HFFc6 (cell line): ENCODE measurements around the gene SDS. TPM values are rescaled to one million over a fixed set of nuclear protein-coding genes. Genes with fewer than 3 reads are reported as not detected.

Experiments
- DNase-seq: peaks from one replicate; pipeline ENCODE4 v3.0.0-alpha.2; 2018
- H3K27ac Mint-ChIP-seq: 2 replicates; pipeline ENCODE4 v1.8.0; 2020; ENCODE audit warnings: mild to moderate bottlenecking, mixed read lengths
- H3K27me3 Mint-ChIP-seq: 2 replicates; pipeline ENCODE4 v1.8.0; 2021; ENCODE audit warnings: mild to moderate bottlenecking, moderate library complexity, mixed read lengths; ENCODE audit not compliant: insufficient read depth
- H3K36me3 Mint-ChIP-seq: 2 replicates; pipeline ENCODE4 v1.8.0; 2021; ENCODE audit warnings: low read depth, mixed read lengths
- H3K4me1 Mint-ChIP-seq: 2 replicates; pipeline ENCODE4 v1.8.0; 2020; ENCODE audit warnings: low read depth, mixed read lengths
- H3K4me3 Mint-ChIP-seq: 2 replicates; pipeline ENCODE4 v1.8.0; 2020; ENCODE audit warnings: mild to moderate bottlenecking, moderate library complexity, mixed read lengths
- H3K9me3 Mint-ChIP-seq: 2 replicates; pipeline ENCODE4 v1.8.0; 2020; ENCODE audit warnings: mild to moderate bottlenecking, mixed read lengths
- CTCF ChIP-seq: fragments of 200-600 bp; sonication (generic); IDR thresholded peaks from 2 replicates; pipeline ENCODE4 v1.5.0; 2021; ENCODE audit warnings: antibody characterized with exemption, mild to moderate bottlenecking
- total RNA-seq, 6 experiments: library from RNA; stranded (reverse); fragmentation: NEBNext Ultra II Directional; extraction: Animal tissue kit (Norgen Biotek cat#: 25700); gene quantifications; 2 replicates in 1 of 6; 3 replicates in 5 of 6; pipeline ENCODE4 v1.2.3, GENCODE V29; 2021

Gene SDS
- total RNA-seq, 6 experiments from 2014 or later: not detected

- no peaks in the 10 kb centered on the region; the same call in 1 of the 2 replicates for H3K36me3 Mint-ChIP-seq
- no peak overlapping the region for H3K4me3 Mint-ChIP-seq
- H3K4me1 Mint-ChIP-seq: no peaks in the 10 kb centered on the region
- TF ChIP-seq CTCF: no peak
- no peak overlapping the region for H3K27ac Mint-ChIP-seq
- DNase-seq: no peak
- peaks cover 15% of the 10 kb centered on the region for H3K27me3 Mint-ChIP-seq
- H3K9me3 Mint-ChIP-seq: no peaks in the 10 kb centered on the region
Observed at GRCh38 chr12:113396828-113397496, 6.7 kb downstream of the SDS start.

DNA sequence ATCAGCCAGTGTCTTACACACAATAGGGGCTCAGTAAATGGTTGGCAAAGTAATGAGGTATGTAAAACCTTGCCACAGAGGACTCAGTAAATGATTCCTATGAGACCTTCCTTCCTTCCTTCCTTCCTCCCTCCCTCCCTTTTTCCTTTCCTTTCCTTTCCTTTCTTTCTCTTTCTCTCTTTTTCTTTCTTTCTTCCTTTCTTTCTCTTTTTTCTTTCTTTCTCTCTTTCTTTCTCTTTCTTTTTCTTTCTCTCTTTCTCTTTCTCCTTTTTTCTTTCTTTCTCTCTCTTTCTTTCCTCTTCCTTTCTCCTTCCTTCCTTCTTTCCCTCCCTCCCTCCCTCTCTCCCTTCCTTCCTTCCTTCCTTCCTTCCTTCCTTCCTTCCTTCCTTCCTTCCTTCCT, 7.5 kb downstream of the SDS start:
- Mint-ChIP-seq H3K9me3 (no peaks in the 10 kb centered on the region), H3K4me1 (no peaks in the 10 kb centered on the region), H3K27me3 (peaks cover 15% of the 10 kb centered on the region), H3K36me3 (no peaks in the 10 kb centered on the region; the same call in 1 of the 2 replicates), H3K27ac (no peak overlapping the region), H3K4me3 (no peak overlapping the region)
- no peak for DNase-seq
- TF ChIP-seq CTCF: no peak

DNA sequence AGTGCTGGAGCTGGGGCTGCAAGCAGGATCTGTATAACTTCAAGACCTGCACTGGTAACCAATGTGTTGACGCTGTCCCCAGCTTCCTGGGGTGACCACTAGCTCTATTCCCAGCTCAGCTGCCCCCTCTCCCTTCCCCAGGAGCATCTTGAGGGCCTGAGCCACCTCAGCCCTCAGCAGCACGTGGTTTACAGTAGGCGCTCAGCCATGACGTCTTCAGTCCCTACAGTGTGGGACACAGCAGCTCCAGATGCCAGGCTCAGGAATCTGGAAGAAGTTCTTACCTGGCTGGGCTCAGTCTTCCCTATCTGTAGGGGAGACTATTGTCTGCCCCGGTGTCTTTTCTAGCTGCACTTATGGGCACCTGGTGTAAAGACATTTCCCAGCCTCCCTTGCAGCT, 8.6 kb downstream of the SDS start:
- Mint-ChIP-seq H3K36me3 (no peaks in the 10 kb centered on the region; the same call in 1 of the 2 replicates), H3K27ac (no peak overlapping the region), H3K4me3 (no peak overlapping the region), H3K9me3 (no peaks in the 10 kb centered on the region), H3K27me3 (peaks cover 15% of the 10 kb centered on the region), H3K4me1 (no peaks in the 10 kb centered on the region)
- no peak for TF ChIP-seq CTCF
- no peak for DNase-seq

GRCh38 chr12:113393749-113394148, 9.9 kb downstream of the SDS start:
- Mint-ChIP-seq H3K4me1 (no peaks in the 10 kb centered on the region), H3K36me3 (no peaks in the 10 kb centered on the region; the same call in 1 of the 2 replicates), H3K27me3 (peaks cover 9% of the 10 kb centered on the region), H3K27ac (no peak overlapping the region), H3K4me3 (no peak overlapping the region), H3K9me3 (no peaks in the 10 kb centered on the region)
- no peak for TF ChIP-seq CTCF
- DNase-seq: no peak

GRCh38 chr12:113392988-113393579, 10.6 kb downstream of the SDS start:
- TF ChIP-seq CTCF: no peak
- peaks cover 8% of the 10 kb centered on the region for H3K27me3 Mint-ChIP-seq
- no peaks in the 10 kb centered on the region; the same call in 1 of the 2 replicates for H3K36me3 Mint-ChIP-seq
- H3K9me3 Mint-ChIP-seq: no peaks in the 10 kb centered on the region
- DNase-seq: peak; percentile 25
- no peak overlapping the region for H3K27ac Mint-ChIP-seq
- no peak overlapping the region for H3K4me3 Mint-ChIP-seq
- H3K4me1 Mint-ChIP-seq: no peaks in the 10 kb centered on the region
